ENCODE results near the gene ACOT9. TPM values are rescaled to one million over a fixed set of nuclear protein-coding genes. Genes with fewer than 3 reads are reported as not detected.

The ACOT9 gene
- total RNA-seq: 32.3 TPM

GRCh38 chrX:23742697-23743622 is at the start of gene ACOT9:
ACOT9 (minus strand) TSS chrX:23743276; CDS start chrX:23743144, 132 bp downstream.

GRCh38 chrX:23782863-23783588 is 40.0 kb upstream of the ACOT9 start, which contains the start of gene SAT1:
SAT1 (plus strand) TSS chrX:23783173; CDS start chrX:23783352, 179 bp downstream.

GRCh38 chrX:23667239-23668177 is 75.6 kb downstream of the ACOT9 start, which contains the start of gene PRDX4:
PRDX4 (plus strand) TSS chrX:23667493; CDS start chrX:23667571, 78 bp downstream.

Small RNA genes within 50 kb of the gene (small RNA-seq; reads per million reads assigned to genes)
- gene RF00019: not detected

Other genes starting within 250 kb of the ACOT9 start
- gene PRDX4, start 75.8 kb downstream of the ACOT9 start, total RNA-seq: 52.4 TPM
- gene SAT1, start 39.9 kb upstream of the ACOT9 start, total RNA-seq: 64.8 TPM
- gene APOO, start 164.7 kb upstream of the ACOT9 start, total RNA-seq: 33.0 TPM
- gene CXorf58, start 164.7 kb upstream of the ACOT9 start, total RNA-seq: 0.23 TPM

All from diencephalon (tissue), 1 donor.